Islet precursor cell (in vitro differentiated cells): ENCODE measurements around the gene CACNA1G.
A peak's percentile ranks its signal among the peaks of the same experiment; 100 is the strongest.

Experiments
- DNase-seq: peaks from one replicate; pipeline ENCODE4 v3.0.0-alpha.2; 2018

The CACNA1G gene

GRCh38 chr17:50534222-50534978 lies 26.1 kb upstream of the CACNA1G start:
- DNase-seq, result peak; percentile 88

- DNase-seq, result no peak
Measured at GRCh38 chr17:50534979-50535326, 25.6 kb upstream of the CACNA1G start.

- no peak for DNase-seq
Measured at GRCh38 chr17:50535407-50535806, 25.1 kb upstream of the CACNA1G start.

- no peak for DNase-seq
Measured at GRCh38 chr17:50536683-50537646, 23.6 kb upstream of the CACNA1G start.

GRCh38 chr17:50537721-50538548 lies 22.6 kb upstream of the CACNA1G start:
- no peak for DNase-seq

GRCh38 chr17:50538549-50539410 lies 21.7 kb upstream of the CACNA1G start:
- no peak for DNase-seq

GRCh38 chr17:50539762-50540559 lies 20.6 kb upstream of the CACNA1G start:
- no peak for DNase-seq

GRCh38 chr17:50540560-50541401 lies 19.7 kb upstream of the CACNA1G start:
- DNase-seq, result no peak

- DNase-seq, result no peak
Measured at GRCh38 chr17:50541402-50541715, 19.2 kb upstream of the CACNA1G start.

- DNase-seq, result peak; percentile 96
Measured at GRCh38 chr17:50541716-50542688, 18.5 kb upstream of the CACNA1G start.

GRCh38 chr17:50542795-50543774 lies 17.4 kb upstream of the CACNA1G start:
- no peak for DNase-seq

GRCh38 chr17:50544516-50544915 lies 16.0 kb upstream of the CACNA1G start:
- no peak for DNase-seq

GRCh38 chr17:50545311-50545710 lies 15.2 kb upstream of the CACNA1G start:
- no peak for DNase-seq

- DNase-seq, result no peak
Measured at GRCh38 chr17:50546701-50547034, 13.8 kb upstream of the CACNA1G start.

- DNase-seq, result peak; percentile 98
Measured at GRCh38 chr17:50547035-50547735, 13.3 kb upstream of the CACNA1G start, which contains the start of gene SPATA20. TSS of gene SPATA20 (plus strand) at chr17:50547174. CDS start at chr17:50547209, 35 bp downstream.

GRCh38 chr17:50547736-50548083 lies 12.8 kb upstream of the CACNA1G start:
- DNase-seq, result no peak

- no peak for DNase-seq
Measured at GRCh38 chr17:50548831-50549230, 11.7 kb upstream of the CACNA1G start.
